T-helper 2 cell treated with Interferon-gamma antibody and Interleukin-4, amounts not matched to agents 5 μg/mL and 100 μg/mL, for 36 hours (primary cell): ENCODE results near the gene PFDN2.
"Not testable (repeated sequence)": the region's sequence is repeated elsewhere in the genome, so short reads cannot be mapped to it uniquely, and the experiment has no call there.

ENCODE experiments used
- DNase-seq: peaks from one replicate; pipeline ENCODE4 v3.0.0; 2021; ENCODE audit warnings: low spot score
- H3K27ac Mint-ChIP-seq: one replicate; pipeline ENCODE4 v1.8.0; 2021; ENCODE audit warnings: mild to moderate bottlenecking, mixed read lengths
- H3K27me3 Mint-ChIP-seq: one replicate; pipeline ENCODE4 v1.8.0; 2021; ENCODE audit warnings: low read depth, mixed read lengths
- H3K36me3 Mint-ChIP-seq: one replicate; pipeline ENCODE4 v1.8.0; 2021; ENCODE audit warnings: low read depth, mixed read lengths
- H3K4me1 Mint-ChIP-seq: one replicate; pipeline ENCODE4 v1.8.0; 2021; ENCODE audit warnings: low read depth, mixed read lengths
- H3K4me3 Mint-ChIP-seq: one replicate; pipeline ENCODE4 v1.8.0; 2022; ENCODE audit warnings: mild to moderate bottlenecking, moderate library complexity, mixed read lengths
- H3K9me3 Mint-ChIP-seq: one replicate; pipeline ENCODE4 v1.8.0; 2021; ENCODE audit warnings: mixed read lengths

Gene PFDN2

GRCh38 chr1:161073474-161074121, 44.2 kb downstream of the PFDN2 start:
- peaks cover 22% of the 10 kb centered on the region for H3K4me1 Mint-ChIP-seq
- H3K36me3 Mint-ChIP-seq, result peaks cover 9% of the 10 kb centered on the region
- no peaks in the 10 kb centered on the region for H3K9me3 Mint-ChIP-seq
- H3K27ac Mint-ChIP-seq, result peak overlapping the region; percentile 57
- no peak overlapping the region for H3K4me3 Mint-ChIP-seq
- H3K27me3 Mint-ChIP-seq, result no peaks in the 10 kb centered on the region
- no peak for DNase-seq

GRCh38 chr1:161072751-161073449, 44.9 kb downstream of the PFDN2 start:
- peaks cover 16% of the 10 kb centered on the region for H3K36me3 Mint-ChIP-seq
- peaks cover 25% of the 10 kb centered on the region for H3K4me1 Mint-ChIP-seq
- no peak for DNase-seq
- no peak overlapping the region for H3K4me3 Mint-ChIP-seq
- no peaks in the 10 kb centered on the region for H3K27me3 Mint-ChIP-seq
- peak overlapping the region; percentile 57 for H3K27ac Mint-ChIP-seq
- no peaks in the 10 kb centered on the region for H3K9me3 Mint-ChIP-seq

GRCh38 chr1:161071886-161072371, 45.9 kb downstream of the PFDN2 start:
- Mint-ChIP-seq H3K27me3 (no peaks in the 10 kb centered on the region), H3K27ac (peak overlapping the region; percentile 15), H3K36me3 (peaks cover 24% of the 10 kb centered on the region), H3K4me3 (no peak overlapping the region), H3K9me3 (no peaks in the 10 kb centered on the region), H3K4me1 (peaks cover 33% of the 10 kb centered on the region)
- DNase-seq, result peak; percentile 43

- Mint-ChIP-seq H3K27ac (peak overlapping the region; percentile 100), H3K4me3 (no peak overlapping the region), H3K36me3 (peaks cover 32% of the 10 kb centered on the region), H3K9me3 (no peaks in the 10 kb centered on the region), H3K27me3 (no peaks in the 10 kb centered on the region), H3K4me1 (peaks cover 40% of the 10 kb centered on the region)
- no peak for DNase-seq
Observed at GRCh38 chr1:161070761-161071160, 47.1 kb downstream of the PFDN2 start.

GRCh38 chr1:161069731-161070270, 48.0 kb downstream of the PFDN2 start, which contains the start of gene ARHGAP30:
TSS of gene ARHGAP30 (minus strand) at chr1:161069891. CDS start at chr1:161069624, 267 bp downstream.
- peak; percentile 87 for DNase-seq
- H3K4me1 Mint-ChIP-seq, result peaks cover 44% of the 10 kb centered on the region
- H3K27me3 Mint-ChIP-seq, result no peaks in the 10 kb centered on the region
- H3K9me3 Mint-ChIP-seq, result no peaks in the 10 kb centered on the region
- H3K27ac Mint-ChIP-seq, result peak within 1 kb of the TSS; percentile 100
- peaks cover 32% of the 10 kb centered on the region for H3K36me3 Mint-ChIP-seq
- H3K4me3 Mint-ChIP-seq, result peak within 1 kb of the TSS; percentile 100

GRCh38 chr1:161069241-161069640, 48.6 kb downstream of the PFDN2 start:
- peaks cover 37% of the 10 kb centered on the region for H3K36me3 Mint-ChIP-seq
- DNase-seq, result no peak
- no peaks in the 10 kb centered on the region for H3K27me3 Mint-ChIP-seq
- H3K27ac Mint-ChIP-seq, result peak overlapping the region; percentile 100
- H3K9me3 Mint-ChIP-seq, result no peaks in the 10 kb centered on the region
- H3K4me1 Mint-ChIP-seq, result peaks cover 47% of the 10 kb centered on the region
- peak overlapping the region; percentile 100 for H3K4me3 Mint-ChIP-seq

GRCh38 chr1:161068306-161069234, 49.3 kb downstream of the PFDN2 start:
- Mint-ChIP-seq H3K27ac (peak overlapping the region; percentile 100), H3K4me1 (peaks cover 53% of the 10 kb centered on the region), H3K36me3 (peaks cover 42% of the 10 kb centered on the region), H3K4me3 (peak overlapping the region; percentile 100), H3K27me3 (no peaks in the 10 kb centered on the region), H3K9me3 (no peaks in the 10 kb centered on the region)
- DNase-seq, result peak; percentile 82

- Mint-ChIP-seq H3K27ac (peak overlapping the region; percentile 100), H3K27me3 (no peaks in the 10 kb centered on the region), H3K36me3 (peaks cover 55% of the 10 kb centered on the region), H3K9me3 (no peaks in the 10 kb centered on the region), H3K4me1 (peaks cover 56% of the 10 kb centered on the region), H3K4me3 (peak overlapping the region; percentile 100)
- DNase-seq, result no peak
Observed at GRCh38 chr1:161066694-161067093, 51.1 kb downstream of the PFDN2 start.

- not testable (repeated sequence) for H3K27ac Mint-ChIP-seq, H3K27me3 Mint-ChIP-seq, H3K9me3 Mint-ChIP-seq, DNase-seq
- Mint-ChIP-seq H3K36me3 (peaks cover 57% of the 10 kb centered on the region), H3K4me1 (peaks cover 51% of the 10 kb centered on the region), H3K4me3 (peak overlapping the region; percentile 100)
Observed at GRCh38 chr1:161065681-161066080, 52.2 kb downstream of the PFDN2 start.

- Mint-ChIP-seq H3K36me3 (peaks cover 64% of the 10 kb centered on the region), H3K4me3 (peak overlapping the region; percentile 81), H3K4me1 (peaks cover 48% of the 10 kb centered on the region), H3K27ac (peak overlapping the region; percentile 89)
- DNase-seq, H3K9me3 Mint-ChIP-seq, H3K27me3 Mint-ChIP-seq: not testable (repeated sequence)
Observed at GRCh38 chr1:161063936-161064335, 53.9 kb downstream of the PFDN2 start.

GRCh38 chr1:161061419-161061818, 56.4 kb downstream of the PFDN2 start:
- H3K36me3 Mint-ChIP-seq, result peaks cover 55% of the 10 kb centered on the region
- H3K9me3 Mint-ChIP-seq, result no peaks in the 10 kb centered on the region
- peaks cover 36% of the 10 kb centered on the region for H3K4me1 Mint-ChIP-seq
- H3K4me3 Mint-ChIP-seq, result no peak overlapping the region
- H3K27ac Mint-ChIP-seq, result no peak overlapping the region
- DNase-seq, result no peak
- no peaks in the 10 kb centered on the region for H3K27me3 Mint-ChIP-seq

GRCh38 chr1:161059293-161059692, 58.5 kb downstream of the PFDN2 start:
- Mint-ChIP-seq H3K27ac (no peak overlapping the region), H3K4me1 (peaks cover 25% of the 10 kb centered on the region), H3K9me3 (no peaks in the 10 kb centered on the region), H3K27me3 (no peaks in the 10 kb centered on the region), H3K36me3 (peaks cover 58% of the 10 kb centered on the region), H3K4me3 (no peak overlapping the region)
- DNase-seq, result no peak

GRCh38 chr1:161054805-161055204, 63.0 kb downstream of the PFDN2 start:
- Mint-ChIP-seq H3K27ac (no peak overlapping the region), H3K36me3 (peaks cover 71% of the 10 kb centered on the region), H3K9me3 (no peaks in the 10 kb centered on the region), H3K27me3 (no peaks in the 10 kb centered on the region), H3K4me3 (no peak overlapping the region), H3K4me1 (peaks cover 10% of the 10 kb centered on the region)
- no peak for DNase-seq
